ENCODE results near the gene ABHD2.

The ABHD2 gene

GRCh38 chr15:89171136-89172072, 83.1 kb downstream of the ABHD2 start:
- DNase-seq, result peak; percentile 27

- DNase-seq, result no peak
Observed at GRCh38 chr15:89172921-89173320, 84.7 kb downstream of the ABHD2 start.

GRCh38 chr15:89174476-89174875, 86.2 kb downstream of the ABHD2 start:
- no peak for DNase-seq

GRCh38 chr15:89175617-89176191, 87.4 kb downstream of the ABHD2 start:
- DNase-seq, result no peak

- no peak for DNase-seq
Observed at GRCh38 chr15:89177116-89177515, 88.9 kb downstream of the ABHD2 start.

GRCh38 chr15:89177633-89178306, 89.5 kb downstream of the ABHD2 start:
- peak; percentile 56 for DNase-seq

GRCh38 chr15:89178307-89178977, 90.2 kb downstream of the ABHD2 start:
- DNase-seq, result no peak

GRCh38 chr15:89179966-89180875, 92.0 kb downstream of the ABHD2 start:
- DNase-seq, result no peak

GRCh38 chr15:89184357-89184756, 96.1 kb downstream of the ABHD2 start:
- DNase-seq, result no peak

GRCh38 chr15:89184886-89185526, 96.8 kb downstream of the ABHD2 start:
- DNase-seq, result no peak

- no peak for DNase-seq
Observed at GRCh38 chr15:89186803-89187202, 98.5 kb downstream of the ABHD2 start.

- DNase-seq, result no peak
Observed at GRCh38 chr15:89187301-89187985, 99.2 kb downstream of the ABHD2 start.

- DNase-seq, result no peak
Observed at GRCh38 chr15:89187986-89188514, 99.8 kb downstream of the ABHD2 start.

- no peak for DNase-seq
Observed at GRCh38 chr15:89192136-89192535, 103.9 kb downstream of the ABHD2 start.

- no peak for DNase-seq
Observed at GRCh38 chr15:89192766-89193165, 104.5 kb downstream of the ABHD2 start.

- DNase-seq, result no peak
Observed at GRCh38 chr15:89194608-89195007, 106.4 kb downstream of the ABHD2 start.

GRCh38 chr15:89195836-89196235, 107.6 kb downstream of the ABHD2 start:
- DNase-seq, result no peak

GRCh38 chr15:89196241-89196640, 108.0 kb downstream of the ABHD2 start:
- DNase-seq, result no peak

GRCh38 chr15:89196994-89197393, 108.7 kb downstream of the ABHD2 start:
- DNase-seq, result no peak

GRCh38 chr15:89197503-89197971, 109.3 kb downstream of the ABHD2 start:
- DNase-seq, result no peak

- DNase-seq, result no peak
Observed at GRCh38 chr15:89198196-89198595, 109.9 kb downstream of the ABHD2 start.
